ENCODE data around the gene BRIP1. TPM values are rescaled to one million over a fixed set of nuclear protein-coding genes. Genes with fewer than 3 reads are reported as not detected.

Gene BRIP1
- total RNA-seq, 4 donors from 2014 or later: 0.80 to 2.4 (median 0.93) TPM

GRCh38 chr17:61837175-61838051 is 25.9 kb downstream of the BRIP1 start:
- WGBS, 2 donors: 59 to 62% methylated on average over 4 of the region's 4 CpGs
- intact Hi-C loops (cut with DNase I; ENCODE audit: low total_unique reads): loop anchor here (10.0 kb wide), 1 partner anchor 423 kb away; no protein-coding TSS in a partner anchor

DNA sequence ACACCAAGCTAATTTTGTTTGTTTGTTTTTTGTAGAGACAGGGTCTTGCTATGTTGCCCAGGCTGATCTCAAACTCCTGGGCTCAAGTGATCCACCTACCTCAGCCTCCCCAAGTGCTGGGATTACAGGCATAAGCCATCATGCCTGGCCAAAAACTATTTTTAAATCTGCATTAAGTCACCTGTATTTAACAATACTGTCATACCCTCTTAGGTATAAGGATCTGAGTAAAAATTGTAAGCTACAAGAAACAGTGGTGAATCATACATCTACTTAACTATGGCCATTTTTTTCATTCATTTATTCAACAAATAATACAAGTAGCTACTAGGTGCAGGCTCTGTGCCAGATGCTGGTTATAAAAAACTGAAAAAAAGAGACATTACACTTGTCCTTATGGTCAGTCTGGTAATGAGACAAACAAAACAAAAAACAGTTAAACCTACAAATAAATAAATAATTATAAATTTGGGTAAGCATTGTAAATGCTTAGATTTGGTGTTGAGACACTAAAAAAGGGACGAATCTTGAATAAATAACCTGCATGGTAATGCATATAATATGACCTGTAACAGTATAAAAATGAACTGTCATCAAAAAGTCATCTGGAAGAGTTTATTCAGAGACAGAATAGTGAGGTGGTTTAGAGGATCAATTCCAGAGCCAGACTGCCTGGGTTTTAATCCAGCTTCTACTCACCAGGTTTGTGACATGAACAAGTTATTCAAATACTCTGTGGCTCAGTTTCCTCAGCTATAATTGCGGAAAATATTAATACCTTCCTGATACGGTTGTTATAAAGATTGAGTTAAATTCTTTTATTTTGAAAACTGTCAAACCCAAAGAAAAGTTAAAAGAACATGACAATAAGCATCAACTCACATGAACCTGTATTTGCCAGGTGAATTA is 26.8 kb downstream of the BRIP1 start:
- 86 to 88% methylated on average over 3 of the region's 3 CpGs for WGBS, 2 donors
- H3K4me3 ChIP-seq (ENCODE audit: low read depth, poor library complexity, severe bottlenecking): no peak overlapping the region
- intact Hi-C loops (cut with DNase I; ENCODE audit: low total_unique reads): loop anchor here (10.0 kb wide), 1 partner anchor 422 kb away; no protein-coding TSS in a partner anchor
- no peak for TF ChIP-seq POLR2A (IDR thresholded peaks at IDR 0.05)
- TF ChIP-seq, protein P1, sequence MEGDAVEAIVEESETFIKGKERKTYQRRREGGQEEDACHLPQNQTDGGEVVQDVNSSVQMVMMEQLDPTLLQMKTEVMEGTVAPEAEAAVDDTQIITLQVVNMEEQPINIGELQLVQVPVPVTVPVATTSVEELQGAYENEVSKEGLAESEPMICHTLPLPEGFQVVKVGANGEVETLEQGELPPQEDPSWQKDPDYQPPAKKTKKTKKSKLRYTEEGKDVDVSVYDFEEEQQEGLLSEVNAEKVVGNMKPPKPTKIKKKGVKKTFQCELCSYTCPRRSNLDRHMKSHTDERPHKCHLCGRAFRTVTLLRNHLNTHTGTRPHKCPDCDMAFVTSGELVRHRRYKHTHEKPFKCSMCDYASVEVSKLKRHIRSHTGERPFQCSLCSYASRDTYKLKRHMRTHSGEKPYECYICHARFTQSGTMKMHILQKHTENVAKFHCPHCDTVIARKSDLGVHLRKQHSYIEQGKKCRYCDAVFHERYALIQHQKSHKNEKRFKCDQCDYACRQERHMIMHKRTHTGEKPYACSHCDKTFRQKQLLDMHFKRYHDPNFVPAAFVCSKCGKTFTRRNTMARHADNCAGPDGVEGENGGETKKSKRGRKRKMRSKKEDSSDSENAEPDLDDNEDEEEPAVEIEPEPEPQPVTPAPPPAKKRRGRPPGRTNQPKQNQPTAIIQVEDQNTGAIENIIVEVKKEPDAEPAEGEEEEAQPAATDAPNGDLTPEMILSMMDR (IDR thresholded peaks at IDR 0.05): no peak
- DNase-seq (ENCODE audit: low spot score in 2 of 2): no peak

More at GRCh38 chr17:61837175-61838051, 25.9 kb downstream of the BRIP1 start:
- no peak overlapping the region for H3K4me3 ChIP-seq (ENCODE audit: low read depth, poor library complexity, severe bottlenecking)
- DNase-seq (ENCODE audit: low spot score in 2 of 2): no peak
- TF ChIP-seq, protein P1 (IDR thresholded peaks at IDR 0.05): no peak
- TF ChIP-seq POLR2A (IDR thresholded peaks at IDR 0.05): no peak

DNA sequence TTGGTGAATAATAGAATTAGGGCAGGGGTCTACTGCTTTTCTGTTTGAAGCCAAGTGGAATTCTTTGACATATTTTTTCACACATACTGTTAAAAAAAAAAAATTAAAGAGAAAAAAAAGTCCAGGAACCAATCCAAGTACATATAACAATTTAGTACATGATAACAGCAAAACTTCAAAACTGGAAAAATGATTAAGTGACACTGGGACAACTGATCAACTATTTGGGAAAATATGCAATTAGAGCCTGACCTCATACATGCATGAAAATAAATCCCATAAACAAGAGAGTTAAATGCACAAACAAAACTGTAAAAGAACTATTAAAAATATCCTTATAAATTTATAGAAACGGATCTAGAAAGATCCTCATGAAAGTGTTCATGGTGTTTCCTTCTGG is 27.7 kb downstream of the BRIP1 start:
- WGBS, 2 donors: 83 to 94% methylated on average over 1 of the region's 1 CpG
- TF ChIP-seq POLR2A (IDR thresholded peaks at IDR 0.05): no peak
- TF ChIP-seq, protein P1 (IDR thresholded peaks at IDR 0.05): no peak
- no peak for DNase-seq (ENCODE audit: low spot score in 2 of 2)
- H3K4me3 ChIP-seq (ENCODE audit: low read depth, poor library complexity, severe bottlenecking): no peak overlapping the region
- intact Hi-C loops (cut with DNase I; ENCODE audit: low total_unique reads): loop anchor here (10.0 kb wide), 1 partner anchor 421 kb away; no protein-coding TSS in a partner anchor

DNA sequence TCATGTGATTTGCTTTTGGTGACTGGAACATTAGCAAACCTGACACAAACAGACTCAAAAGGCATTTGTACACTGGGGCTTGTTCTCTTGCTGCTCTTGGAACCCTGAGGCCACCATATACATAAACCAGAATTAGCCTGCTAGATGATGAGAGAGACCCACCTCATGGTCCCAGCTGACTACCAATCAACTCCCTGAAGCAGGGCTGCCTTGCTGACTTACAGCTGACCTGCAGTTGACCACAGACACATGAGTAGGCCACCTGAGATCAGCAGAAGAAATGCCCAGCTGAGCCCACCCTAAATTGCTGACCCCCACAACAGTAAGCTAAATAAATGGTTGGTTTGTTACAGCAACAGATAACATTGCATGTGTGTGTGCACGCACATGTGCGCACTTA is 28.7 kb downstream of the BRIP1 start:
- WGBS, 2 donors: 94 to 95% methylated on average over 2 of the region's 2 CpGs
- TF ChIP-seq, protein P1 (IDR thresholded peaks at IDR 0.05): no peak
- no peak for TF ChIP-seq POLR2A (IDR thresholded peaks at IDR 0.05)
- no peak overlapping the region for H3K4me3 ChIP-seq (ENCODE audit: low read depth, poor library complexity, severe bottlenecking)
- intact Hi-C loops (cut with DNase I; ENCODE audit: low total_unique reads): loop anchor here (10.0 kb wide), 1 partner anchor 420 kb away; no protein-coding TSS in a partner anchor
- DNase-seq (ENCODE audit: low spot score in 2 of 2): no peak

GRCh38 chr17:61833536-61834193 is 29.7 kb downstream of the BRIP1 start:
- 71 to 80% methylated on average over 7 of the region's 7 CpGs for WGBS, 2 donors
- no peak overlapping the region for H3K4me3 ChIP-seq (ENCODE audit: low read depth, poor library complexity, severe bottlenecking)
- DNase-seq (ENCODE audit: low spot score in 2 of 2): no peak
- TF ChIP-seq POLR2A (IDR thresholded peaks at IDR 0.05): no peak
- TF ChIP-seq, protein P1 (IDR thresholded peaks at IDR 0.05): no peak
- intact Hi-C loops (cut with DNase I; ENCODE audit: low total_unique reads): loop anchor here (10.0 kb wide), 1 partner anchor 419 kb away; no protein-coding TSS in a partner anchor

Measured in lower leg skin (tissue), 4 donors.